ENCODE measurements around the gene STPG2. TPM values are rescaled to one million over a fixed set of nuclear protein-coding genes. Genes with fewer than 3 reads are reported as not detected.
A peak's percentile ranks its signal among the peaks of the same experiment; 100 is the strongest.

STPG2 gene
- total RNA-seq, 3 donors from 2014 or later = 0.48 to 3.8 (median 1.6) TPM

DNA sequence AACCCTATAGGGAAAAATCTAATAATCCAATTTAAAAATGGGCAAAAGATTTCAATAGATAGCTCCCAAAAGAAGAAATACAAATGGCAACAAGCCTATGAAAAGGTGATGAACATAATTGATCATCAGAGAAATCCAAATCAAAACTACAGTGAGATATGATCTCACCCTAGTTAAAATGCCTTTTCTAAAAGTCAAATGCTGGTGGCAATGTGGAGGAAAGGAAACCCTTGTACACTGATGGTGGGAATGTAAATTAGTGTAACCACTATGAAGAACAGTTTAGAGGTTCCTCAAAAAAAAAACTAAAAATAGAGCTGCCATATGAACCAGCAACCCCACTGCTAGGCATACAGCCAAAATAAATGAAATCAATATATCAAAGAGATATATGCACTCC is 44.5 kb downstream of the STPG2 start:
- no peak for TF ChIP-seq POLR2AphosphoS5 (IDR thresholded peaks at IDR 0.05)
- no peak for TF ChIP-seq POLR2A (IDR thresholded peaks at IDR 0.05)
- TF ChIP-seq, protein P1, sequence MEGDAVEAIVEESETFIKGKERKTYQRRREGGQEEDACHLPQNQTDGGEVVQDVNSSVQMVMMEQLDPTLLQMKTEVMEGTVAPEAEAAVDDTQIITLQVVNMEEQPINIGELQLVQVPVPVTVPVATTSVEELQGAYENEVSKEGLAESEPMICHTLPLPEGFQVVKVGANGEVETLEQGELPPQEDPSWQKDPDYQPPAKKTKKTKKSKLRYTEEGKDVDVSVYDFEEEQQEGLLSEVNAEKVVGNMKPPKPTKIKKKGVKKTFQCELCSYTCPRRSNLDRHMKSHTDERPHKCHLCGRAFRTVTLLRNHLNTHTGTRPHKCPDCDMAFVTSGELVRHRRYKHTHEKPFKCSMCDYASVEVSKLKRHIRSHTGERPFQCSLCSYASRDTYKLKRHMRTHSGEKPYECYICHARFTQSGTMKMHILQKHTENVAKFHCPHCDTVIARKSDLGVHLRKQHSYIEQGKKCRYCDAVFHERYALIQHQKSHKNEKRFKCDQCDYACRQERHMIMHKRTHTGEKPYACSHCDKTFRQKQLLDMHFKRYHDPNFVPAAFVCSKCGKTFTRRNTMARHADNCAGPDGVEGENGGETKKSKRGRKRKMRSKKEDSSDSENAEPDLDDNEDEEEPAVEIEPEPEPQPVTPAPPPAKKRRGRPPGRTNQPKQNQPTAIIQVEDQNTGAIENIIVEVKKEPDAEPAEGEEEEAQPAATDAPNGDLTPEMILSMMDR (IDR thresholded peaks at IDR 0.05) = no peak
- DNase-seq (ENCODE audit: low spot score in 2 of 2) = no peak
- intact Hi-C loops (cut with DNase I; ENCODE audit: low total_unique reads) = no loop called here
- Histone ChIP-seq H3K9me3 (no peaks in the 10 kb centered on the region), H3K4me3 (no peak overlapping the region), H3K4me1 (no peaks in the 10 kb centered on the region), H3K36me3 (no peaks in the 10 kb centered on the region), H3K27me3 (no peaks in the 10 kb centered on the region), H3K27ac (no peak overlapping the region)

DNA sequence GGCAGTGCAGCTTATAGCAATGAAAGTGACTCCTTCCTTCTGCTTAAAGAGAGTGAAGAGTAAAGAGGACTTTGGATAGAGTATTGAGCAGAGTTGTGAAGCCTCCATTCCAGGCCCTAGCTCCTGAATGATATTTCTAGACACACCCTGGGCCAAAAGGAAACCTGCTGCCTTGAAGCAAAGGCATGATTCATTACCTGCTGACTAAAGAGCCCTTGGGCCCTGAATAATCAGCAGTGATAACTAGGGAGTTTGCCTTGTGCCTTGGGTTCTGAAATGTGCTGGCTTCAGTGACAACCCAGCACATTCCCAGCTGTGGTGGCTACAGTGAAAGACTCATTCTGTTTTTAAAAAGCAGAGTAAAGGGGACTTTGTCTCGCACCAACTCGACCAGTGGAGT is 49.2 kb downstream of the STPG2 start:
- Histone ChIP-seq H3K4me1 (no peaks in the 10 kb centered on the region), H3K4me3 (no peak overlapping the region), H3K9me3 (no peaks in the 10 kb centered on the region), H3K27ac (no peak overlapping the region), H3K27me3 (no peaks in the 10 kb centered on the region), H3K36me3 (no peaks in the 10 kb centered on the region)
- intact Hi-C loops (cut with DNase I; ENCODE audit: low total_unique reads) = loop anchor here (5.0 kb wide), 1 partner anchor 1508 kb away; no protein-coding TSS in a partner anchor
- TF ChIP-seq POLR2A (IDR thresholded peaks at IDR 0.05) (no peak), POLR2AphosphoS5 (IDR thresholded peaks at IDR 0.05) (no peak)
- TF ChIP-seq, protein P1 (IDR thresholded peaks at IDR 0.05) = no peak
- DNase-seq (ENCODE audit: low spot score in 2 of 2) = no peak

DNA sequence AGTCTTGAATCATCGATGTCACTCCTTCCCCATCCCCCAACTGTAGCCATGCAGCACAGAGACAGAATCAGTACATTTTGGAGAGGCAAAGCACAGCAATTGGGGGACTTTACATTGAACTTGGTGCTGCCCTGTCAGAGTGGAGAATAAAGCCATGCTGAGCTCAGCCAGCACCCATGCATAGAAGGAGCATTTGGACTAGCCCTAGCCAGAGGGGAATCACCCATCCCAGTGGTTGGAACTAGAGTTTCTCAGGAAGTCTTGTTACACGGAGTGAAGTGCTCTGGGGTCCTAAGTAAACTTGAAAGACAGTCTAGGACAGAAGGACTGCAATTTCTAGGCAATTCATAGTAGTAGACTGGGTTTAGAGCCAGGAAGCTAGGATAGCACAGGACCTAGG is 49.6 kb downstream of the STPG2 start:
- no peak overlapping the region for H3K27ac ChIP-seq
- no peak overlapping the region for H3K4me3 ChIP-seq
- DNase-seq (ENCODE audit: low spot score in 2 of 2) = no peak
- TF ChIP-seq, protein P1 (IDR thresholded peaks at IDR 0.05) = no peak
- TF ChIP-seq POLR2A (IDR thresholded peaks at IDR 0.05) (no peak), POLR2AphosphoS5 (IDR thresholded peaks at IDR 0.05) (no peak)
- H3K36me3 ChIP-seq = no peaks in the 10 kb centered on the region
- no peaks in the 10 kb centered on the region for H3K27me3 ChIP-seq
- no peaks in the 10 kb centered on the region for H3K4me1 ChIP-seq
- intact Hi-C loops (cut with DNase I; ENCODE audit: low total_unique reads) = loop anchor here (5.0 kb wide), 1 partner anchor 1509 kb away; no protein-coding TSS in a partner anchor
- H3K9me3 ChIP-seq = no peaks in the 10 kb centered on the region

DNA sequence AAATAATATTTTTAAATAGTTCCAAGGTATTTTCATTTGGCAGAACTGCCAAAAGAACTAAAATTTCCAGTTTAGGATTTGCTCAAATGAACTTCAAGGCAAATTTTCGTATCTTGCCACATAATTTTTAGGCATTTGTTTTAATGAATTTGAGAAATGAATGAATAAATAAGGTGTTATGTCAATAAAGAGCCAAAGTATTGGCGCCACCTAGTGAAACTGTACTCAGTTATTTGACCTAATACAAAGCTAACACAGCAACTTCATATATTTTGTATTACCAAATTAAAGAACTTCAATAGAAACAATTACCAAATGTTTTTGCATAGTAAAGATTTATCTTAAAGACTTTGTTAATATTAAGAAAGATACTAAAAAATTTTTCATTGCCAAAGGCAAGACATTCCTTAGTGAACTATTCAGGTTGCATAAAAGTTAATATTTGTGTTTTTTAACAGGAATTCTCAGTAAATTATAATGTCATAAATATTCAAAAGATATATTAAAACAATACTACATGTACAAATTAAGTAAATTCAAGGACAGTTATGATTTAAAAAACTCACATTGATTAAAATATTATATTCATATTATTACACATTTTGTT is 50.3 kb downstream of the STPG2 start:
- Histone ChIP-seq H3K27ac (no peak overlapping the region), H3K27me3 (no peaks in the 10 kb centered on the region), H3K9me3 (no peaks in the 10 kb centered on the region), H3K36me3 (no peaks in the 10 kb centered on the region), H3K4me1 (no peaks in the 10 kb centered on the region), H3K4me3 (no peak overlapping the region)
- TF ChIP-seq POLR2AphosphoS5 (IDR thresholded peaks at IDR 0.05) = no peak
- TF ChIP-seq, protein P1 (IDR thresholded peaks at IDR 0.05) = peak in 1 of 3 donors; percentile 9
- no peak for DNase-seq (ENCODE audit: low spot score in 2 of 2)
- intact Hi-C loops (cut with DNase I; ENCODE audit: low total_unique reads) = loop anchor here (5.0 kb wide), 1 partner anchor 1509 kb away; no protein-coding TSS in a partner anchor

DNA sequence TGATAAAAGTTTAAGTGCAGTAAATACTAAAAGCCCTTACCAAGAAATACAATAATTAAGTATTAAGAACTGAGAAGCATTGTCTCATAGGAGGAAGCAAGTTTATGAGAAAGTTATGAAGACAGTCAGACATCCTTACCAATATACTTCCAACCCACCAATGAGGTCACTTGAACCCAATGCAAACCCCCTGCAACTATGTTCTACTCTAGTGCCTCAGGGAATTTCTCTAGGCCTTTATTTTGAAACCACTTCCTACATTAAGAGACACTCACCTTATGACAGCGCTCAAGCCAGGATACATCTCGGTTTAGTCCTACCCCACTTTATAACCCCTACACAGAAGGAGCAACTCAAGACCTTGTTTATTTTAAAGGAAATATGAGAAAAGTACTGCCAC is 61.3 kb downstream of the STPG2 start:
- no peaks in the 10 kb centered on the region for H3K9me3 ChIP-seq
- DNase-seq (ENCODE audit: low spot score in 2 of 2) = no peak
- no peaks in the 10 kb centered on the region for H3K4me1 ChIP-seq
- TF ChIP-seq POLR2AphosphoS5 (IDR thresholded peaks at IDR 0.05) = no peak
- TF ChIP-seq POLR2A (IDR thresholded peaks at IDR 0.05) = no peak
- TF ChIP-seq, protein P1 (IDR thresholded peaks at IDR 0.05) = no peak
- no peaks in the 10 kb centered on the region for H3K27me3 ChIP-seq
- intact Hi-C loops (cut with DNase I; ENCODE audit: low total_unique reads) = no loop called here
- H3K27ac ChIP-seq = no peak overlapping the region
- no peaks in the 10 kb centered on the region for H3K36me3 ChIP-seq
- H3K4me3 ChIP-seq = no peak overlapping the region
